ENCODE data around the gene NR2F1-AS1.
A peak's percentile ranks its signal among the peaks of the same experiment; 100 is the strongest.

Gene NR2F1-AS1

GRCh38 chr5:93620487-93621326 lies 39.7 kb upstream of the NR2F1-AS1 start:
- peak; percentile 79 for DNase-seq (ENCODE audit: extremely low read depth, insufficient read length)
- Histone ChIP-seq H3K4me3 (replicated peaks; ENCODE audit: low read depth, low read length) (peak overlapping the region; percentile 70), H3K27me3 (replicated peaks; ENCODE audit: control insufficient read depth, insufficient read depth, low read length) (no peaks in the 10 kb centered on the region; the same call in 1 of the 2 replicates), H3K36me3 (ENCODE audit: control insufficient read depth, insufficient read depth, low read length) (no peaks in the 10 kb centered on the region)
- TF ChIP-seq, protein P1, sequence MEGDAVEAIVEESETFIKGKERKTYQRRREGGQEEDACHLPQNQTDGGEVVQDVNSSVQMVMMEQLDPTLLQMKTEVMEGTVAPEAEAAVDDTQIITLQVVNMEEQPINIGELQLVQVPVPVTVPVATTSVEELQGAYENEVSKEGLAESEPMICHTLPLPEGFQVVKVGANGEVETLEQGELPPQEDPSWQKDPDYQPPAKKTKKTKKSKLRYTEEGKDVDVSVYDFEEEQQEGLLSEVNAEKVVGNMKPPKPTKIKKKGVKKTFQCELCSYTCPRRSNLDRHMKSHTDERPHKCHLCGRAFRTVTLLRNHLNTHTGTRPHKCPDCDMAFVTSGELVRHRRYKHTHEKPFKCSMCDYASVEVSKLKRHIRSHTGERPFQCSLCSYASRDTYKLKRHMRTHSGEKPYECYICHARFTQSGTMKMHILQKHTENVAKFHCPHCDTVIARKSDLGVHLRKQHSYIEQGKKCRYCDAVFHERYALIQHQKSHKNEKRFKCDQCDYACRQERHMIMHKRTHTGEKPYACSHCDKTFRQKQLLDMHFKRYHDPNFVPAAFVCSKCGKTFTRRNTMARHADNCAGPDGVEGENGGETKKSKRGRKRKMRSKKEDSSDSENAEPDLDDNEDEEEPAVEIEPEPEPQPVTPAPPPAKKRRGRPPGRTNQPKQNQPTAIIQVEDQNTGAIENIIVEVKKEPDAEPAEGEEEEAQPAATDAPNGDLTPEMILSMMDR (IDR thresholded peaks at IDR 0.05; ENCODE audit: insufficient read depth, low read length, poor library complexity, severe bottlenecking), result peak; percentile 4

DNA sequence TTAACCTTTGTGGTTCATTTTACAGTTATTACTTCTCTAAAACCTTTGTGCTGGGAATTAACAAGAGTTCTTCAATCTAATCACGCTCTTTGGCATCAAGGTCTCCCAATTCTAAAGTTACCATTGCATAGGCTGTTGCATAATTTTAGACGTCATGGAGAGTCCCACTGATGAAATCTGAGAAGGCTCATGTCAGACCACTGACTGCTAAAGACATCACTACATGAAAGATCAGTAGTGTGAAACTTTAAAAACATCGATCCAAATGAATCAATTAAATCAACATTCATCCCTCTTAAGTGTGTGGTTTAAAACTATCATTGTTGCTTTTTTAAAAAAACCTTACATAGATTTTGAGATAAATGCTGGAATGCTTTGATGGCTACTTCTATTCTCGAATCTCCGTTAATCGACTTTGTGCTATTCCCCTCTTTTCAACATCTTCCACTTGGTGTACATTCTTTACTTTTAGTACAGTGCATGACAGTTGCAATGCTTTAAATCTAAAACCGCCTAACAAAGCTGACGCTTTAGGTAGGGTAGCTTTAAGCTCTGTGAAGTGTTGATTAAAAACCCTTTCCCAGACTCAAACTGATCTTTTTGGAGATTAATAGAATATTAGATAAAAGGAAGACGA lies 35.6 kb upstream of the NR2F1-AS1 start:
- H3K27me3 ChIP-seq (replicated peaks; ENCODE audit: control insufficient read depth, insufficient read depth, low read length), result peaks cover 1% of the 10 kb centered on the region; the same call in 1 of the 2 replicates
- H3K36me3 ChIP-seq (ENCODE audit: control insufficient read depth, insufficient read depth, low read length), result no peaks in the 10 kb centered on the region
- TF ChIP-seq, protein P1 (IDR thresholded peaks at IDR 0.05; ENCODE audit: insufficient read depth, low read length, poor library complexity, severe bottlenecking), result no peak
- H3K4me3 ChIP-seq (replicated peaks; ENCODE audit: low read depth, low read length), result no peak overlapping the region
- no peak for DNase-seq (ENCODE audit: extremely low read depth, insufficient read length)

DNA sequence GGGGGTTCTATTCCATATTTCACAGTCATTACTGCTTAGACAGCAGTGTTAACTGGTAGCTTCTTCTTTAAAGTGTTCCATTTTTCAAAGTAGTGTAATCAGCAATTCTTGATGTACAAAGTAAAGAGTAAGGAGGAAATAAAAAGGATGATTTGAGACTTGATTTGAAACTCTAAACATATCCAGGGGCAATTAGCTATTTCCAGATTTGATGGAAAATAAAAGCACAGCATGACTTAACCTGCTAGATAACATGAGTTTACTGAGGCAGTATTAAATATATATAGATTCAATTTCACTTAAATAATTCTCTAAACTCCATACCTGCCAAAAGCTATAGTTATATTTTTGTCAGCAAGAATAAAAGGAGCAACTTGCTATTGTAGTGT lies 31.8 kb upstream of the NR2F1-AS1 start:
- DNase-seq (ENCODE audit: extremely low read depth, insufficient read length), result no peak
- H3K27me3 ChIP-seq (replicated peaks; ENCODE audit: control insufficient read depth, insufficient read depth, low read length), result peaks cover 1% of the 10 kb centered on the region; the same call in 1 of the 2 replicates
- H3K4me3 ChIP-seq (replicated peaks; ENCODE audit: low read depth, low read length), result no peak overlapping the region
- TF ChIP-seq, protein P1 (IDR thresholded peaks at IDR 0.05; ENCODE audit: insufficient read depth, low read length, poor library complexity, severe bottlenecking), result no peak
- no peaks in the 10 kb centered on the region for H3K36me3 ChIP-seq (ENCODE audit: control insufficient read depth, insufficient read depth, low read length)

DNA sequence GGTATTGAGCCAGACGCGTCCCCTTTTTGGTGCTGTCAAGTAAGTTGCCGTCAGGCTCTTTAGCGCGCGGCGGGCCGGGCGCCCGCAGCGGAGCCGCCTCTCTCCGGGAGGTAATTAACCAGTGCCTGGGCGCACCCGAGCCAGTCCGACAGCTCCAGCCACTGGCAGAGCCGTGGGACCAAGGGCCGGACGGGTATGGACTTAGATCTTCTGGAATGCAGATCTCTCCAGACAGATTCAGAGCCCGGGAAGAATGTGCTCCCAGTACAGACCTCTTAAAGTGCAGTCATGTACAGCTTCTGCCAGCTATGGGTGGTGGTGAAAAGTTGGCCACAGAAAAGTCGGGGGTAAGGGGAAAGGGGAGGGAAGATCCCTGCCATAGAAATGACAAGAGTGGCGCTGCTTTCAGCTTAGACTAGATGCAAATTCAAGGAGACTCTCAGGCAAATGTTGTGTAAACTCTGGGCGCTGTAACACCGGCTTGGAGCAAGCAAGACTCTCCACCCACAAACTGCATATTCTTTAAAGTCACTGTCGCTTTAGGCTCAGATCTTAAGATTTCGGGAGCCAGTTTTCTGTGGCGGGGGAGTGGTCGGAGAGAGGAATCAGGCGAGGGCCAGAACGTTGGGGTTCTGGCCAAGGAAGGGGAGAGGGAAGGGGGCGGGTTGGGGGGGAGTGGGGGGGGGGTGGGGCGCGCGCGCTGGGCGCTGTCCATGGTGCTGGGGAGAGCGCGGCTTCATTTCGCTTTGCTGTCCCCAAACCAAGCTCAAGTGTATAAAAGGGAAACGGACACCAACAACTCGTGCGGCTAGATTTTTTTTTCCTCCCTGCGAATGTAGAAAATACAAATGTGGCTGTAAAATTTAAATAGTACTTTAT lies 31.2 kb upstream of the NR2F1-AS1 start:
- no peaks in the 10 kb centered on the region for H3K36me3 ChIP-seq (ENCODE audit: control insufficient read depth, insufficient read depth, low read length)

More for the DNA sequence above, 31.2 kb upstream of the NR2F1-AS1 start:
- Histone ChIP-seq H3K4me3 (replicated peaks; ENCODE audit: low read depth, low read length) (no peak overlapping the region), H3K27me3 (replicated peaks; ENCODE audit: control insufficient read depth, insufficient read depth, low read length) (peaks cover 1% of the 10 kb centered on the region; the same call in 1 of the 2 replicates)
- no peak for DNase-seq (ENCODE audit: extremely low read depth, insufficient read length)
- TF ChIP-seq, protein P1 (IDR thresholded peaks at IDR 0.05; ENCODE audit: insufficient read depth, low read length, poor library complexity, severe bottlenecking), result no peak

All from GM06990 (cell line).